ENCODE data around the gene HES2.

The HES2 gene

DNA sequence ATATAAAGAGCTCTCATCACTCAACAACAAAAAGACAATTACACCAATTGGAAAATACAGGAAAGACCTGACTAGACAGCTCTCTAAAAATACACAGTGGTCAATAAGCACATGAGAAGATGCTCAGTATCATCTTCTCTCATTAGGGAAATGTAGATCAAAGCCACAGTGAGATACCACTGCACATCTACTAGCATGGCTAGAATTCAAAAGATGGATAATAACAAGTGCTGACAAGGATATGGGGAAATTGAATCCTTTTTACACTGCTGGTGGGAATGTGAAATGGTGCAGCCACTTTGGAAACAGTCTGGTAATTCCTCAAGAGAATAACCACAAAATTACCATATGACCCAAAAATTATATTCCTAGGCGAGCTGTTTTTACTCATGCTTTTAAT is 35.6 kb downstream of the HES2 start:
- Histone ChIP-seq H3K4ac (ENCODE audit: low read depth in 1 of 2, low read length in 2 of 2) (no peak overlapping the region), H3K23ac (ENCODE audit: low read length in 2 of 2) (no peak overlapping the region), H3K36me3 (ENCODE audit: control insufficient read depth in 1 of 2, insufficient read depth in 2 of 2, low read depth in 1 of 2, low read length in 2 of 2) (no peaks in the 10 kb centered on the region), H2BK5ac (ENCODE audit: low read depth, low read length, poor library complexity, severe bottlenecking) (no peak overlapping the region), H4K8ac (ENCODE audit: low read length) (no peak overlapping the region), H2BK12ac (ENCODE audit: low read length in 2 of 2) (no peak overlapping the region), H3K4me2 (ENCODE audit: low read length, poor library complexity, severe bottlenecking) (no peak overlapping the region), H3K9me3 (ENCODE audit: control insufficient read depth, low read length) (no peaks in the 10 kb centered on the region), H3K14ac (ENCODE audit: low read length in 2 of 2) (no peak overlapping the region), H3K27ac (ENCODE audit: low read length, poor library complexity, severe bottlenecking) (no peak overlapping the region), H3K4me1 (ENCODE audit: control insufficient read depth, insufficient read depth, low read depth, low read length) (peaks cover 18% of the 10 kb centered on the region), H2BK120ac (ENCODE audit: low read depth, low read length) (no peak overlapping the region), H4K91ac (ENCODE audit: low read length) (no peak overlapping the region), H2BK15ac (ENCODE audit: low read depth, poor library complexity, severe bottlenecking) (no peak overlapping the region), H3K18ac (ENCODE audit: low read depth in 1 of 2, low read length in 2 of 2) (no peak overlapping the region), H3K27me3 (ENCODE audit: control insufficient read depth in 1 of 2, insufficient read depth in 1 of 2, low read length in 2 of 2) (no peaks in the 10 kb centered on the region), H3K4me3 (ENCODE audit: insufficient read depth in 1 of 2, low read depth in 1 of 2, low read length in 2 of 2) (no peak overlapping the region), H3K79me1 (replicated peaks; ENCODE audit: low read length, poor library complexity, severe bottlenecking) (peaks cover 29% of the 10 kb centered on the region), H3K9ac (ENCODE audit: low read length) (no peak overlapping the region), H2AFZ (ENCODE audit: low read depth, low read length) (no peak overlapping the region), H2AK5ac (ENCODE audit: low read length, severe bottlenecking) (no peak overlapping the region)
- WGBS = 100% methylated on average over 1 of the region's 1 CpG
- DNase-seq = no peak

DNA sequence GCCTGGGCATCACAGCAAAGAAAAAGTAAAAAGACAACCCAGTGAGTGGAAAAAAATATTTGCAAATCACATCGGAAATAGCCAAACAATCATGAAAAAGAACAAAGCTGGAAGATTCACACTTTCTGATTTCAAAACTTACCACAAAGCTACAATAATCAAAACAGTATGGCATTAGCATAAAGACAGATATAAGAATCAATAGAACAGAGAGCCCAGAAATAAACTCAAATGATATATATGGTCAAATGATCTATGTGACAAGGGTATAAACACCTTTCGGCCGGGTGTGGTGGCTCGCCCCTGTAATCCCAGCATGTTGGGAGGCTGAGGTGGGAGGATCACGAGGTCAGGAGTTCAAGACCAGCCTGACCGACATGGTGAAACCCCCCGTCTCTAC is 39.7 kb downstream of the HES2 start:
- H2AK5ac ChIP-seq (ENCODE audit: low read length, severe bottlenecking) = no peak overlapping the region
- no peak overlapping the region for H3K18ac ChIP-seq (ENCODE audit: low read depth in 1 of 2, low read length in 2 of 2)
- H4K91ac ChIP-seq (ENCODE audit: low read length) = no peak overlapping the region
- peaks cover 7% of the 10 kb centered on the region for H3K4me1 ChIP-seq (ENCODE audit: control insufficient read depth, insufficient read depth, low read depth, low read length)
- H3K9ac ChIP-seq (ENCODE audit: low read length) = no peak overlapping the region
- no peak for DNase-seq
- no peaks in the 10 kb centered on the region for H3K9me3 ChIP-seq (ENCODE audit: control insufficient read depth, low read length)
- H3K23ac ChIP-seq (ENCODE audit: low read length in 2 of 2) = no peak overlapping the region
- H4K8ac ChIP-seq (ENCODE audit: low read length) = no peak overlapping the region
- no peak overlapping the region for H2BK120ac ChIP-seq (ENCODE audit: low read depth, low read length)
- H2BK12ac ChIP-seq (ENCODE audit: low read length in 2 of 2) = no peak overlapping the region
- H2BK5ac ChIP-seq (ENCODE audit: low read depth, low read length, poor library complexity, severe bottlenecking) = no peak overlapping the region
- no peak overlapping the region for H3K4ac ChIP-seq (ENCODE audit: low read depth in 1 of 2, low read length in 2 of 2)
- WGBS = 96% methylated on average over 7 of the region's 7 CpGs
- no peaks in the 10 kb centered on the region for H3K36me3 ChIP-seq (ENCODE audit: control insufficient read depth in 1 of 2, insufficient read depth in 2 of 2, low read depth in 1 of 2, low read length in 2 of 2)
- peaks cover 28% of the 10 kb centered on the region for H3K79me1 ChIP-seq (replicated peaks; ENCODE audit: low read length, poor library complexity, severe bottlenecking)
- H3K4me3 ChIP-seq (ENCODE audit: insufficient read depth in 1 of 2, low read depth in 1 of 2, low read length in 2 of 2) = no peak overlapping the region
- H3K14ac ChIP-seq (ENCODE audit: low read length in 2 of 2) = no peak overlapping the region
- H2BK15ac ChIP-seq (ENCODE audit: low read depth, poor library complexity, severe bottlenecking) = no peak overlapping the region
- no peaks in the 10 kb centered on the region for H3K27me3 ChIP-seq (ENCODE audit: control insufficient read depth in 1 of 2, insufficient read depth in 1 of 2, low read length in 2 of 2)
- no peak overlapping the region for H3K27ac ChIP-seq (ENCODE audit: low read length, poor library complexity, severe bottlenecking)
- H2AFZ ChIP-seq (ENCODE audit: low read depth, low read length) = no peak overlapping the region
- no peak overlapping the region for H3K4me2 ChIP-seq (ENCODE audit: low read length, poor library complexity, severe bottlenecking)

DNA sequence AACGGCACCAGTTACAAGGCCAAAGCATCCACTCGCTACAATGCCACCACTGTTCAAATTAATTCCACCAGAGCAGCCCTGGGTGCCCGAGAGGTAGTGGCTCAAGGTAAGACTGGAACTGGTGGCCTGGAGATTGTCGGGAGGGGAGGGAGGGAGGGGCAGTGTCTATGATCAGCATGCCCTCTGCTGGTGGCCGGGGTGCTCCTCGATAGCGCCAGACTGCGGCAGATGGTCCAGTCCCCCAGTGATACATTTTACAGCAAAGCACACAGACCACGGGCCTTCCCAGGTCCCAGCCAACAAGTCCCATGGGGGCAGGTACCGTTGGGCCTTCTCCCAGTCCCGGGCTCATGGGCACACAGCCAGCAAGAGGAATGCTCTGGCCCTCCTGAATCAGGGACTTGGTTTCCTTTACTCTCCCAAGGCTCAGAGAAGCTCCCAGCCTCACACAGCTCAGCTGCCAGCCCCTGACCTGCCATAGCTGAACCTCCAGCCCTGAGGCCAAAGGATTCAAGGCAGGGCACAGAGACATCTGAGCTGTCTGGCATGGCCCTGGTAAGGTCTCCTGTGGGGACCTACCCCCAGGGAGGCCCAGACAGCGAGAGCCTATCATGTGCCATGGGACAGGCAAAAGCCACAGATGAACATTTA is 41.5 kb downstream of the HES2 start:
- H4K8ac ChIP-seq (ENCODE audit: low read length) = no peak overlapping the region
- no peaks in the 10 kb centered on the region for H3K36me3 ChIP-seq (ENCODE audit: control insufficient read depth in 1 of 2, insufficient read depth in 2 of 2, low read depth in 1 of 2, low read length in 2 of 2)
- H3K23ac ChIP-seq (ENCODE audit: low read length in 2 of 2) = no peak overlapping the region
- no peaks in the 10 kb centered on the region for H3K27me3 ChIP-seq (ENCODE audit: control insufficient read depth in 1 of 2, insufficient read depth in 1 of 2, low read length in 2 of 2)
- H3K27ac ChIP-seq (ENCODE audit: low read length, poor library complexity, severe bottlenecking) = no peak overlapping the region
- no peak overlapping the region for H3K4me3 ChIP-seq (ENCODE audit: insufficient read depth in 1 of 2, low read depth in 1 of 2, low read length in 2 of 2)
- H3K4ac ChIP-seq (ENCODE audit: low read depth in 1 of 2, low read length in 2 of 2) = no peak overlapping the region
- H2BK12ac ChIP-seq (ENCODE audit: low read length in 2 of 2) = no peak overlapping the region
- no peak overlapping the region for H3K4me2 ChIP-seq (ENCODE audit: low read length, poor library complexity, severe bottlenecking)
- no peak overlapping the region for H2BK5ac ChIP-seq (ENCODE audit: low read depth, low read length, poor library complexity, severe bottlenecking)
- no peak overlapping the region for H3K18ac ChIP-seq (ENCODE audit: low read depth in 1 of 2, low read length in 2 of 2)
- no peak overlapping the region for H2AK5ac ChIP-seq (ENCODE audit: low read length, severe bottlenecking)
- H2AFZ ChIP-seq (ENCODE audit: low read depth, low read length) = no peak overlapping the region
- no peak for DNase-seq
- H3K4me1 ChIP-seq (ENCODE audit: control insufficient read depth, insufficient read depth, low read depth, low read length) = peaks cover 5% of the 10 kb centered on the region
- 82% methylated on average over 11 of the region's 12 CpGs for WGBS
- H2BK120ac ChIP-seq (ENCODE audit: low read depth, low read length) = no peak overlapping the region
- H3K9ac ChIP-seq (ENCODE audit: low read length) = no peak overlapping the region
- no peak overlapping the region for H4K91ac ChIP-seq (ENCODE audit: low read length)
- no peaks in the 10 kb centered on the region for H3K9me3 ChIP-seq (ENCODE audit: control insufficient read depth, low read length)
- no peak overlapping the region for H2BK15ac ChIP-seq (ENCODE audit: low read depth, poor library complexity, severe bottlenecking)
- no peak overlapping the region for H3K14ac ChIP-seq (ENCODE audit: low read length in 2 of 2)
- H3K79me1 ChIP-seq (replicated peaks; ENCODE audit: low read length, poor library complexity, severe bottlenecking) = peaks cover 29% of the 10 kb centered on the region

DNA sequence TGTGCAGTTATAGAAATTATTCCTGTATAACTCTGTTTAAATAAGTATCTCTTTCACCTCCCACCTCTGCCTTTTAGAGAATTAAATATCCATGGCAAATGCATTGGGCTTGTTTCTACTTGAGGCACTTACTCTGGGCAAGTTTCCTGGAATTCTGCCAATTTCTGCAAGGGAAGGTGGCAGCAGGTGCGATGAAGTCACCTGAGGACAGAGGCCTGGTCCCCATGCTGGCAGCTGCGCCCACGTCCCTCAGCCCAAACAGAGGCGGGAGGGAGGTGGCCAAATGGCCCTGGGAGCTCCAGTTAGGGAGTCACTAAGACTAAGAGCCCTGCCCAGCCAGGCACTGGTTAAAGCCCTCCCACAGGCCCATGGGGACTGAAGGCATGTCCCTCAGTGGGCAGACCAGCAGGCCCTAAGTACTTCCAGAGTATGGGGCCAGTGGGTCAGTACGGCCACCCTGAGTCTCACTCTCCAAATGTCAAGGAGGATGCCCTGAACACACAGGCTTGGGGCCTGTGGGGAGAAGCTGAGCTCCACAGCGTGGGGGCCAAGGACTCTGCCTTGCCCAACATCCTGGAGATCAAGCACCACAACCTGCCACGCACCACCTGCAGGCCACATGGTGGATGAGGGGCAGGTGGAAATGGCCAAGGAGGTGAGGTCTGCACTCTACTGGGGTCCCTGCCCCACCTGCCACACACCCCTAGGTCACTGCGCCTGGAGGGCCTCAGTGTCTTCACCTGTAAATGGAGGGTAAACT is 45.6 kb downstream of the HES2 start:
- no peak overlapping the region for H2AFZ ChIP-seq (ENCODE audit: low read depth, low read length)
- H2BK15ac ChIP-seq (ENCODE audit: low read depth, poor library complexity, severe bottlenecking) = no peak overlapping the region
- H2BK120ac ChIP-seq (ENCODE audit: low read depth, low read length) = no peak overlapping the region
- no peak overlapping the region for H4K8ac ChIP-seq (ENCODE audit: low read length)
- H2AK5ac ChIP-seq (ENCODE audit: low read length, severe bottlenecking) = no peak overlapping the region
- no peaks in the 10 kb centered on the region for H3K36me3 ChIP-seq (ENCODE audit: control insufficient read depth in 1 of 2, insufficient read depth in 2 of 2, low read depth in 1 of 2, low read length in 2 of 2)
- no peak overlapping the region for H3K4me2 ChIP-seq (ENCODE audit: low read length, poor library complexity, severe bottlenecking)
- WGBS = 97% methylated on average over 8 of the region's 8 CpGs
- H3K4me1 ChIP-seq (ENCODE audit: control insufficient read depth, insufficient read depth, low read depth, low read length) = peaks cover 5% of the 10 kb centered on the region
- no peak overlapping the region for H3K27ac ChIP-seq (ENCODE audit: low read length, poor library complexity, severe bottlenecking)
- H3K4me3 ChIP-seq (ENCODE audit: insufficient read depth in 1 of 2, low read depth in 1 of 2, low read length in 2 of 2) = no peak overlapping the region
- peaks cover 28% of the 10 kb centered on the region for H3K79me1 ChIP-seq (replicated peaks; ENCODE audit: low read length, poor library complexity, severe bottlenecking)
- H3K9ac ChIP-seq (ENCODE audit: low read length) = no peak overlapping the region
- no peak for DNase-seq
- no peaks in the 10 kb centered on the region for H3K27me3 ChIP-seq (ENCODE audit: control insufficient read depth in 1 of 2, insufficient read depth in 1 of 2, low read length in 2 of 2)
- H3K4ac ChIP-seq (ENCODE audit: low read depth in 1 of 2, low read length in 2 of 2) = no peak overlapping the region
- H2BK12ac ChIP-seq (ENCODE audit: low read length in 2 of 2) = no peak overlapping the region
- H3K23ac ChIP-seq (ENCODE audit: low read length in 2 of 2) = peak overlapping the region in 1 of 2 experiments; percentile 14
- H2BK5ac ChIP-seq (ENCODE audit: low read depth, low read length, poor library complexity, severe bottlenecking) = no peak overlapping the region
- peak overlapping the region in 1 of 2 experiments; percentile 74 for H3K14ac ChIP-seq (ENCODE audit: low read length in 2 of 2)
- H3K9me3 ChIP-seq (ENCODE audit: control insufficient read depth, low read length) = no peaks in the 10 kb centered on the region
- peak overlapping the region; percentile 59 for H4K91ac ChIP-seq (ENCODE audit: low read length)
- no peak overlapping the region for H3K18ac ChIP-seq (ENCODE audit: low read depth in 1 of 2, low read length in 2 of 2)
